Stimulated activated CD8-positive, alpha-beta memory T cell treated with anti-CD3 and anti-CD28 coated beads, Interleukin-4, amount 100 ng/mL, for 1 hour (primary cell): ENCODE results near the gene WDR54.
"Not testable (repeated sequence)": the region's sequence is repeated elsewhere in the genome, so short reads cannot be mapped to it uniquely, and the experiment has no call there.

Experiments
- DNase-seq, 2 donors: peaks; one replicate each; pipeline ENCODE4 v3.0.0-alpha.2; 2020; ENCODE audit warnings: low read depth in 2 of 2, low spot score in 1 of 2

WDR54 gene

DNA sequence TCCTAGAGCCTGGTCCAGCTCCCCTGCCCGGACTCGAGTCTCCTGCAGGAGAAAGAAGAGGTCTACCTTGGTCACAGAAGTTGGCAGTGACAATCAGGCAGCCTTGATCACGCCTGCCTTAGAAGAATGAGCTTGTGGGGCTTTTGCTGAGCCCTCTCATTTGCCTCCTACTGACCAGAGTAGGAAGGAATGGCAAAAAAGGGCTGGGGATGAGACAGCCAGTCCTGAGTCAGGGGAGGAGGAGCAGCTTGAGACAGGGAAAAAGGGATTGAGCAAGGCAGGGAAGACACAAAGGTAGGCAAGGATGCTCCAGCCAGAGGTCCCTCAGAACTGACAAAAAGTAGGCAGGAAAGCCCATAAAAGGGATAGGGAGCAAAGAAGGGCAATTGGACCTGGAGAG lies 6.0 kb downstream of the WDR54 start:
- DNase-seq, result no peak

GRCh38 chr2:74428675-74429074 lies 7.1 kb downstream of the WDR54 start:
- no peak for DNase-seq

GRCh38 chr2:74429487-74430451 lies 8.2 kb downstream of the WDR54 start:
- no peak for DNase-seq

DNA sequence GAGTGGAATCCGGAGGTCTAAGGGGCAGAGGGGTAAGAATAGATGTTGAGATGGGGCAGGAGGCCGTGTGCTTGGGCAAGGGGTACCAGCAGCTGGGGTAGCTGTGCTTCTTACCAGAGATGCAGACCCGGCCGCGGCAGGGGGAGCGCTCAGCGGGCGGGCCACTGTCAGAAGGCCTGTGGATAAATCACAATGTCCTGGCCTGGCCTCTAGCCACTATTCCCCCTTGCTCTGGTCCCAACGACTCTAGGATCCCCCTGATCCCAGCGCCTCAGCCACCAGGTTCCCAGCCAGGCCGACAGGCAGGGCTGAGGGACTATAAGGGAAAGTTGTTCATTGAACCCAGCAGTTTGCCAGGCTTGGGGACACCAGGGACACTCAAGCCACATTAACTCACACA lies 9.0 kb downstream of the WDR54 start:
- DNase-seq, result no peak

DNA sequence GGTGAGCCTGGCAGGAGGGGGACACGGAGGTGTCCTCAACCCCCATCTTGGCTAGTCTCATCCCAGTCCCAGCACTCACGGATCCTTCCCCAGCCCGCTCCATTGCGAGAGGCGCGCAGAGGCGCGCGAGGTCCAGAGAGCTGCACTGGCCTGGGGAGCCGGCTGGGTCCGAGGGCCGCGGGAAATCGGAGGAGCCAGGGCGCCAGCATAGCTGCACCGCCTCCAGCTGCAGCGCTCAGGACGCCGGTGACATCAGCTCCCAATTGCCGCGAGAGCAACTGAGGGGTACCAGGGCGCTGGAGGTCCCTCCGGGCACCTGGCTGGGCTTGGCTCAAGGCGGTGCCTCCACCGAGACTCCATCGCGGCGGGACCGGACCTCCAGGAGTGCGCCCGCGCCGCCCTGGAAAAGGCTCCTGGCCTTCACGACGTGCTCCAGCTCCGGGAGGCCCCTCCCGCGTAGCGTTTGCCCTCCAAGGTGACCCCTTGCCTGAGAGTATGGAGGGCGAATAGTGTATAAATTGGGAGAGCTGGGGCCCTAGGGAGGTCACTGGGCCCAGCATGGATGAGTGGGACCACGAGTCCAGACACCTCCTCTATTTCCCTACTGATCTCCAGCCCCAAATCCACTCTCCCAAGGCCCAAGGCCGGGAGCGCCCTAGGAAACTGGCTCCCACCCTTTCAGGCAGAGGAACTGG lies 14.7 kb downstream of the WDR54 start:
- no peak for DNase-seq

DNA sequence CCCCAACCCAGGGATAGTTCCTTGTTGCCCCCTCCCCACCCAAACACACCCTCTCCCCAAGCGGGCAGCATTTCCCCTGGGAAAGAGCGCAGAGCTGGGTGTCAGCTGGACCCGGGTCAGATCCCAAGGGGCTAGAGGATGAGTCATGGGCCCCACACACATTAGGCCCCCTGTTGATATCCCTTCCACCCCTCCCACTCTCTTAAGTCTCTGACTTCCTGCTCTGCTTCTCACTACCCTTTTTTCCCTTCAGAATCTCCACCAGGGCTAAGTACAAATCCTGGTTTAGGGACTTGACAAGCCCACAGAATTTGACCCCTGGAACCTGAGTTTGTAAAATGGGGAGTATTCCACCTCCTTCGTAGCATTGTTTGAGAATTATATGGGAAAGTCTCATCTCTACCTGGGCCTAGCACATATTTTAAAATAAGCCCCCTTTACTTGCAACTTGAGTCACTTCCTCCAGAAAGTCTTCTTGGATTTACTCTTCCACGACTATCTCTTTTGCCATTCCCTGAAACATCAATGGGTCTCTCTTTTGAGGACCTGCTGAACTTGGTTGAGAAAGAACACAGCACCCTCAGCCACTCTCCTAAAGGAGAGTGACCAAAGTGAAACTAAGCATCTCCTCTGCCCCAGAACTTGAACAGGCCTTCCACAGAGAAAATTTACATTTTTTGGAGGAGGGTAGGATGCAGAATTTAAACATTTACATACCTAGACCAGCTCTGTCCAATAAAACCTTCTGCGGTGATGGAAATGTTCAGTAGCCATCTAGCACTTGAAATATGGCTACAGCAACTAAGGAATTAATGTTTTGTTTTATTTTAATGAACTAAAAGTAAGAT lies 15.5 kb downstream of the WDR54 start:
- DNase-seq, result no peak

GRCh38 chr2:74438248-74438647 lies 16.7 kb downstream of the WDR54 start:
- DNase-seq, result no peak

DNA sequence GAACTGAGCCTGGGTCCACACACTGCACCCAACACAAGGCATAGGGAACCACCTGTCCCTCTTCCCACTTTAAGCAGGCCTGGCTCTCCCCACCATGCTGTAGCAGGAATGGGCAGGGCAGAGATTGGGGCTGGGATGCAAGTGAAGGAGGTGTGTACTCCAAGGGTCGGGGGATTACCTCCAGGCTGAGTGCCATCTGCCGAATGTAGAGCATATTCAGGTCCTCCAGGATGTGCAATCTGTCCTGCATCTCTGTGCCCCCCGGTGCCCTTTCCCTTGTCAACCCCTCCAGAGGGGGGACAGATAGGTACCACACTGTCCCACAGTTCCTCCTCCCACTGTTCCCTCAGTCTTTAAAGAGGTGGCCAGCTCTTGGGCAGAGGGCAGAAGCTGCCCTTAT lies 17.8 kb downstream of the WDR54 start:
- no peak for DNase-seq

DNA sequence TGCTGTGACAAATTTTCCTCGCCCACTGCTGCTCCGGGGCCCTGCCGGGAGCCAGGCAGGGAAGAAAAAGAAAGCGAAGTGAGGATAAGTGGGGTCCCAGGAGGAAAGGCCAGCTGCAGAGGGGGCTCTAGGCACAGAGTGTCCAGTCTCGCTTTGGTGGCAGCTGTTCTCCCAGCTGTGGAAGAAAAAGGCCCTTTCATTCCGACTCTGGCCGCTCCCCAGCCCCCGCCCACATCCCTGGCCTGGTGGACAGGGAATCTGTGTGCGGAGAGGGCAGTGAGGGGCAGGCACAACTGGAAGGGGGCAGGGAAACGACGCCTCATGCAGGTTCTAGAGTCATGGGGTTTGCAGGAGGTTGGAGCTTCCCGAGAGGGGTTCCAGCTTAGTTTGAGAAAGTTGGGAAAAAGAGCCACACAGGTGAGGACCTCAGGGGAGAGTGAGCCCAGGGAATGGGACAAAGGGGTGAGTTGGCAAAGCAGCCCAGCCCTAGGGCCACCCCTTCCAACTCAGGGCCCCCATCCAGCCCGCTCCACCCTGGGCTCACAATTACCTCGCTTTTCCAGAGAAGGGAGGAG lies 18.4 kb downstream of the WDR54 start:
- DNase-seq, result no peak

DNA sequence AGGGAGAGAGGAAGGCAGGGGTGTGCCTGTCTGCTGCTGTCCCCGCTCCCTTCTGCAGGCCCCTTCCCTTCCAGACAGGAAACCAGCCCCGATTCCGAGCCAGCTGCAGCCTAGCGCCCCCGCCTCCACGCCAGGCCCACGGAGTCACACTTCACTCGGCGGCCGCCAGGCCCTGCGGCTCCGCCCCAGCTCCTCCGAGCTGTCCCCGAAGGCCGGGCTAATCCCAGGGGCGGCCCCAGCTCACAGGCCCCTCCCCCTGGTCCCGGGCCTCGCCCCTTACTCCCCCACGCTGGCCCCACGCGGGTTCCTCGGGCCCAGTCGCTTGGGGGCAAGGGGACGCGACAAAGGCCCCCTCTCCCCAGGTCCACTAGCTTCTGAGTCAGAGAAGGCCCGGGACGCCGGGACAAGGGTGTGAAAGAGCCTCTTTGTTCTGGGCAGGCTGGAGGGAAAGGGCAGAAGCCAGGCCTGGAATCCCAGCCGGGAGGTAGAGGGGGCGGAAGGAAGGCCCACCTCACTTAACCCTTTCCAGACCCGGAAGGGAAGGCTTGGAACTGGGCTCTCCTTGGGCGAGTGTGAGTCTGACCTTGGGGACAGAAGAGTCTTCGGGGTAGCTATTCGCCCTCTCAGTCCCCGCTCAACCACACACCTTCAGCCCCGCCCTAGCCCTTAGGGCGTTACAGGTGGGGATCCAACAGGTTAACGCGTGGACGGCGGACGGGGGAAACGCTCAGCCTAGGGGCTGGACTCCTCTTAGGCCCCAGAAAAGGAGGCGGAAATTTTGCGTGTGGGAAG lies 19.0 kb downstream of the WDR54 start:
- no peak for DNase-seq

GRCh38 chr2:74441170-74441689 lies 19.7 kb downstream of the WDR54 start:
- no peak for DNase-seq

DNA sequence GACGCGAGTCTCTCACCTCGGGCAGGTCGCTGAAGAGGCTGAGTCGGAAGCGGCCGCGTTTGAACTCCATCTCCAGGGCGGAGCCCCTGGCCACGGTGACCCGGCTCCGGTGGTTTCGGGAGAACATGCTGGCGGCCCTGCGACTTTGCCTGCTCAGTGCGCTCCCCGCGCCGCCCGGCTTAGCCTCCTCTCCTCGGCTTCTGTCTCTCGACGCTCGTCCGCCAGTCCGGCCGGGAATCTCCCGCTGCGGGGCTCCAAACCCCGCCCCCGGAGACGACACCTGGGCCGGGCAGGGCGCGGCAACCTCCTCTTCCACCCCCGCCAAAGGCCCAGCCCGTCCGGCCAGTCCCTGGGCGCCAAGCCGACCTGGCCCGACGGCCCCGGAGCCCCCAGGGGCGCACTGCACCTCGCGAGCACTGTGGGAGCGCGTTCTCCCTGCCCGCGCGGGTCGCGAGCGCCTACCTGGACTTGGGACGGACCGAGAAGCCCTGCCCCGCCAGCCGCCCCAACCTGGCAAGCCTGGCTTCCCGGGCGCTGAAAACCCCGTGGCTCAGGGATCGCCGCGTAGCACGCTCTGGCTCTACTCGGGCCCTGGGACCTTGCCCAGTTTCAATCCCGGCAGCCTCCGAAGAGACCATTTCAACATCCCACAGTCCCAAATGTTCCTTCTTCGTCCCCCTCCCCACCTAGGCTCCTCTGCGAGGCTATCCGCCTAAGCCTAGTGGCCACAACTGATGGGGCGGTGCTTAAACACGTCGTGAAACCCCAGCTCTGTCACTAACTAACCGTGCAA lies 20.4 kb downstream of the WDR54 start, which contains the start of gene RTKN:
Gene RTKN, minus strand, starts transcription at position 248 of the 793 bp plus-strand sequence. Its CDS starts 121 bp downstream, at position 127.
- DNase-seq, result no peak

- DNase-seq, result not testable (repeated sequence)
These were observed 21.2 kb downstream of the WDR54 start for GRCh38 chr2:74442483-74443297.

DNA sequence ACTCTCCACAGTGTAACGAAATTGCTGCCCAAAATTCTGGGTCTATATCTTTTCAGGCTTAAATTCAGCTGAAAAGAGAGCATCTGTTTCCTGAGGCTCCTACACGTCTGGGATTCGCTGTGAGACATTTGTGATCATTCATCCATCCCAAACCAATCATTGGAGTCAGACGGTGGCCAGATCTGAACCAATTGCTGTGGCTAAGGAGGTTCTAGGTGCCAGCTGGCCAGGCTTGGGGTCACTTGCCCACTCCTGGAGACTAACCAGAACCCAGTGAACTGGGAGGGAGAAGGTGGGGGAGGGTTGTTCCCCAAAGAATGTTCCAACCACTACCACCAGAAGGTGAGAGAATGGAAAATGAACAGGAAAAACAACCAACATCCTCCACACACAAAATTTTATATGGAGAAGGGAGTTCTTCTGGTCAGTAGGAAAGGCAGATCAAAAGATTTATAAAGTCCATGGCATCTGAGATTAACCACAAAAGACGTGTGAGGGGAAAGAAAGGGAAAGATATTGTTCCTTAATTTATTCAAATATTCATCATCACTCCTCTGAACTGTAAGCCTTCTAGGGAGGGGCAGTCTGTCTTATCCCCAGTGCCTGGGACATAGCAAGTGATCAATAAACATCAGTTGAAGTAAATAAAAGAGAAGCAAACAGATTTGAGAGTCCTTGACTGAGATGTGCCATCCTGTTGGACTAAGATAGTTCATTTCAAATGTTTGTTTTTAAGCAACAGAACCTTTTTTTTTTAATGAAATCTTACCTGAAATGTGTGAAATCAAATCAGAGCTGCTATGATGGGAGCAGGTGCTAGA lies 23.2 kb downstream of the WDR54 start:
- DNase-seq, result no peak

DNA sequence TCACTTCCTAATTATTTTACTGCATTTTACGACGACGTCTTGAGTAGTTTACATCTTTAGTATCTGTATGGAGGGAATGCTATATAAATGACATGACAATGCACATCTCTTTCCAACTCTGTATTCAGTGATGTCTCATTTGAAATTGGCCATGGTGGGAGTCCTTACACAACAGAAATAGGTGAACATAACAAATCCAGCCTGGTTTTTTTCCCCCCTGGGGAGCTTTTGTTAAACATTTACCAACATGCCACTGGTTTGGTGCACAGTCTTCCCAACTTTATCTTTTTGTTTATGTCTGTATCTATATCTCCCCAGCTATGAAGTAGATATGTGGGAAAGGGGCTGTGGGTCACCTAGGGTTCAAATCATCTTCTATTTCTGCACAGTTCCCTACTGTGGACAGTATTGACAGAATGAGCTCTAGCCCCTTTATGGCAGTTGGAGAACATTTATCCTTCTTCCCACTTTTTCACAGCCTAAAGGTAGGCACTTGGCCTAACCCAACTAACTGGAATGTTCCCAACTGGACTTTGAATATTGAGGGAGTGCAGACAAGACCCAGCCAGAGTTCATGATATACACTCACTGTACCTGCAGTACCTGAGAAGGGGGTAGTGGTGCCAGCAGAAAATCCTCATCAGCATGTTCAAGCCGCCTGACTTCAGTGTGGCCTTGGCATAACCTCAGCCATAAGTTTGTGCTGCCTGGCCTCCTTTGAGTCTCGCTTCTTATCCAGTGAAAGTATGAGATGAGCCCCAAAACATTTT lies 25.9 kb downstream of the WDR54 start:
- DNase-seq, result no peak

- no peak for DNase-seq
These were observed 27.2 kb downstream of the WDR54 start for GRCh38 chr2:74448771-74449170.
